OCI-LY1 (cell line): ENCODE measurements around the gene SERINC5.

ENCODE experiments used
- EZH2 ChIP-seq: fragments of 200-600 bp; sonication (generic), shearing (Covaris generic); IDR thresholded peaks from 2 replicates; pipeline ENCODE4 v1.8.0; 2017; ENCODE audit warnings: borderline replicate concordance, mixed run types, mild to moderate bottlenecking, antibody characterized with exemption, low read length, moderate library complexity, mixed read lengths
- TF ChIP-seq, protein P1 (sequence below): fragments of 200-600 bp; sonication (generic), shearing (Covaris generic); IDR thresholded peaks from 2 replicates; pipeline ENCODE4 v1.5.1; 2017; ENCODE audit warnings: mild to moderate bottlenecking, antibody characterized with exemption, low read length, moderate library complexity, mixed read lengths

DNA sequence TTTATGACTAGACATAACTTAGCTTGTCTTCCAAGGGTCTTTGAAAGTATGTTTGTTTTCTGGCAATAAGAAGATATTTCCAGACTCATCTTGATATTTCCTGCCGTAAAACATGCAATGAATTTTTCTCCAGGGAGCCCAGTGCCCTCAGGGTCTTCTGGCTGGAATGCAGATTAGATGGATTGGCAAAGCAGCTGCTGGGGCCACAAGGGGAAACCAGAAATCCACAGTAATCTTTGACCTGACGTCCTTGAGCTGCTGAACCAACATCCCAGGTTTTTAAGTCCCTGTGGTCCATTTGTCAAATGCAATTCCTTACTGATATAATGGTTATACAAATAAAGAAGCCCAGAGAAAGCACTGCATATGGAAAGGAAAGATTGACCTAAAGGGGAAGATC lies 127.7 kb downstream of the SERINC5 start:
- TF ChIP-seq, protein P1, sequence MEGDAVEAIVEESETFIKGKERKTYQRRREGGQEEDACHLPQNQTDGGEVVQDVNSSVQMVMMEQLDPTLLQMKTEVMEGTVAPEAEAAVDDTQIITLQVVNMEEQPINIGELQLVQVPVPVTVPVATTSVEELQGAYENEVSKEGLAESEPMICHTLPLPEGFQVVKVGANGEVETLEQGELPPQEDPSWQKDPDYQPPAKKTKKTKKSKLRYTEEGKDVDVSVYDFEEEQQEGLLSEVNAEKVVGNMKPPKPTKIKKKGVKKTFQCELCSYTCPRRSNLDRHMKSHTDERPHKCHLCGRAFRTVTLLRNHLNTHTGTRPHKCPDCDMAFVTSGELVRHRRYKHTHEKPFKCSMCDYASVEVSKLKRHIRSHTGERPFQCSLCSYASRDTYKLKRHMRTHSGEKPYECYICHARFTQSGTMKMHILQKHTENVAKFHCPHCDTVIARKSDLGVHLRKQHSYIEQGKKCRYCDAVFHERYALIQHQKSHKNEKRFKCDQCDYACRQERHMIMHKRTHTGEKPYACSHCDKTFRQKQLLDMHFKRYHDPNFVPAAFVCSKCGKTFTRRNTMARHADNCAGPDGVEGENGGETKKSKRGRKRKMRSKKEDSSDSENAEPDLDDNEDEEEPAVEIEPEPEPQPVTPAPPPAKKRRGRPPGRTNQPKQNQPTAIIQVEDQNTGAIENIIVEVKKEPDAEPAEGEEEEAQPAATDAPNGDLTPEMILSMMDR = no peak
- TF ChIP-seq EZH2 = no peak
